NCI-H146 (cell line): Measurements from ENCODE around the gene CILP.

Source experiments
- DNase-seq: peaks from one replicate; lab custom pipeline; 2025; lab: John Stamatoyannopoulos, UW

The CILP gene

DNA sequence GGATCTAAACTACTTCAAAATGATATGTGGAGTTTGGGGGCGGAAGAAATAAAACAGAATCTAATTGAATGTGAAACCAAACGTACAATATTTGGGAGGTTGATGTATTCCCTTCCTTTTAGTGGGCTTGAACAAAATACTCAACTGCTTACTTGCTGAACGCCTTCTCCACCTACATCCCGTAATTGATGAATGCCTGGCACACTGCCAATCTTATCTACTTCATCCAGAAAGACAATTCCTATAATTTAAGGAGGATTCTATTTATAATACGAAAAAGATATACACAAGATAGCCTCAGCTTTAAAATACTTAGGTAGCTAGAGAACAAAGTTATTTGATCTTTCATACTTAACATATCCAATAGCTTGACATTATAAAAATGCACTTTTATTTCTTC lies 54.6 kb downstream of the CILP start:
- no peak for DNase-seq

GRCh38 chr15:65154720-65155119 lies 56.6 kb downstream of the CILP start:
- DNase-seq, result no peak

- no peak for DNase-seq
Observed at GRCh38 chr15:65147902-65148301, 63.4 kb downstream of the CILP start.

- DNase-seq, result no peak
Observed at GRCh38 chr15:65146438-65146837, 64.8 kb downstream of the CILP start.
